ENCODE measurements around the gene LTA4H. TPM values are rescaled to one million over a fixed set of nuclear protein-coding genes. Genes with fewer than 3 reads are reported as not detected.

The LTA4H gene
- total RNA-seq, 3 donors from 2014 or later (not counting 1 experiment from before 2014, with no cell fraction given), result 43.1 to 51.9 (median 48.3) TPM

DNA sequence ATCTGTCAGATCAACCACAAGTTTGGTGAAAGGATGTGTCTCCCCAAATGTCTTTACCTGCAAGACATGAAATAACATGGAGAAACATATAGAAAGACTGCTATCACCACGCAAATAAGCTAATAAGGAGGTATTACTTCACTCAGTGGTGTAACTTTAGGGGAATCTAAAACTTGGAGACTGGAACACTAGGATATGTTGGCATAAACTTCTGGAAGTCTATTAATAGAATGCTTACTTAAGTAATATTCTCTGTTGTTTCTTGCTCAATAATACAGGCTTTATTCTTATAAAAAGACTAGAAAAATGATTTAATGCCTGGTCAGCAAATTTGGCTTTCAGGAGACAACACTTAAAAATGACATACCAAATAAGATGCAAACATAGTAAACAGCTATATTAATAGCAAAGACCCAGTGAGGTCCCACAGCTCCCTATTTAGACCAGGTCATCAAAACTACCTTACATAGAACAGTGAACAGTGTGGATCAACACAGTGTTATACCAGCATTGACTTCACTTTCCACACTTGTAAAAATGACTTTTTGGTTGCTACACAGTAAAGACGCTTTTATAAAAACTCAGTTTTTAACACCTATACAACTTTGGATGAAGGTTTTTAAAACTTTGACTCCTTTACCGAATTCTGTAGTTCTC is 20.3 kb downstream of the LTA4H start:
- WGBS (ENCODE audit: insufficient coverage), result 95% methylated on average over 2 of the region's 3 CpGs
- Mint-ChIP-seq H3K9me3 (no peaks in the 10 kb centered on the region), H3K4me3 (no peak overlapping the region), H3K36me3 (peaks cover 38% of the 10 kb centered on the region), H3K27me3 (ENCODE audit: low read depth in 2 of 2) (no peaks in the 10 kb centered on the region), H3K4me1 (no peaks in the 10 kb centered on the region), H3K27ac (no peak overlapping the region)
- no peak for TF ChIP-seq CTCF (IDR thresholded peaks at IDR 0.05)
- Histone ChIP-seq H3K4me3 (ENCODE audit: low read length) (no peak overlapping the region), H3K27ac (ENCODE audit: low read length) (no peak overlapping the region), H3K36me3 (ENCODE audit: control insufficient read depth, insufficient read depth, low read length) (peaks cover 68% of the 10 kb centered on the region), H3K27me3 (ENCODE audit: control insufficient read depth, insufficient read depth, low read length) (no peaks in the 10 kb centered on the region), H3K4me1 (ENCODE audit: control insufficient read depth, insufficient read depth, low read length) (peaks cover 2% of the 10 kb centered on the region), H3K9me3 (ENCODE audit: control insufficient read depth, insufficient read depth, low read length) (no peaks in the 10 kb centered on the region)
- ATAC-seq (no peak), DNase-seq (no peak)
- intact Hi-C loops (cut with micrococcal nuclease), result no loop called here

DNA sequence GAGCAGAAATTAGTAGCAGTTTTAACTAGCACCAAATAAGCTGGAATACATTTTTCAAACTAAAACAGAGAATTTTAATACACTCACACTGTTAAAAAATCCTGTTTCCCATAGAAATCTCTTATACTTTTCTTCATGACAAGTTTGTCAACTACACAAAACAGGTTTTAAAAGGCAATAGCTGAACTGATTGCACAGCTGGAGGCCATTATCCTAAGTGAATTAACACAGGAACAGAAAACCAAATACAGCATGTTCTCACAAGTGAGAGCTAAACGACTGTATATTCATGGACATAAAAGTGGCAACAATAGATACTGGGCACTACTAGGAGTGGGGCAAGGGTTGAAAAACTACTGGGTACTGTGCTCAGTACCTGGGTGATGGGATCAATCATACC is 27.7 kb downstream of the LTA4H start:
- DNase-seq, result no peak
- 90% methylated on average over 1 of the region's 1 CpG for WGBS (ENCODE audit: insufficient coverage)
- Mint-ChIP-seq H3K9me3 (no peaks in the 10 kb centered on the region), H3K4me3 (no peak overlapping the region), H3K27me3 (ENCODE audit: low read depth in 2 of 2) (no peaks in the 10 kb centered on the region), H3K4me1 (no peaks in the 10 kb centered on the region), H3K36me3 (peaks cover 37% of the 10 kb centered on the region), H3K27ac (no peak overlapping the region)
- Histone ChIP-seq H3K4me3 (ENCODE audit: low read length) (no peak overlapping the region), H3K27me3 (ENCODE audit: control insufficient read depth, insufficient read depth, low read length) (no peaks in the 10 kb centered on the region), H3K27ac (ENCODE audit: low read length) (no peak overlapping the region), H3K4me1 (ENCODE audit: control insufficient read depth, insufficient read depth, low read length) (no peaks in the 10 kb centered on the region), H3K36me3 (ENCODE audit: control insufficient read depth, insufficient read depth, low read length) (peaks cover 84% of the 10 kb centered on the region), H3K9me3 (ENCODE audit: control insufficient read depth, insufficient read depth, low read length) (no peaks in the 10 kb centered on the region)
- intact Hi-C loops (cut with micrococcal nuclease), result no loop called here
- no peak for TF ChIP-seq CTCF (IDR thresholded peaks at IDR 0.05)
- no peak for ATAC-seq

DNA sequence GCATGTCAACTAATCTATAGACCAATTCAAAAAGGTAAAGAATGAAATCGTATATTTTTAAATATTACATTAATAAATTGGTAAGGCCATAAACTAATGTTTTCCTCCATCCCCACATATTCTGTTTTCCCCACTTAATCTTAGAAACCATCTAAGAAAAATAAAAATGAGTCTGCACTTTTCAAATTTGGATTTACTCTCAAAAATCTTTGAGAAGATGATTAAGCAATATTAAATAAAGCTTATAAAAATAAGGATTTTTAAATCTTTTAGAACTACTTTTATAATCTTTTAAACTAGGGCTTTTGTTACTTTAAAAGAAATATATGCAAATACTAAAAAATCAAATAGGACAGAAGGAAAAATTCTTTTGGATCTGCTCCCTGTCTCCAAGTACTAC is 28.7 kb downstream of the LTA4H start:
- no peak for ATAC-seq
- no peaks in the 10 kb centered on the region for H3K9me3 ChIP-seq (ENCODE audit: control insufficient read depth, insufficient read depth, low read length)
- H3K4me3 ChIP-seq (ENCODE audit: low read length), result no peak overlapping the region
- intact Hi-C loops (cut with micrococcal nuclease), result no loop called here
- H3K36me3 ChIP-seq (ENCODE audit: control insufficient read depth, insufficient read depth, low read length), result peaks cover 79% of the 10 kb centered on the region
- Mint-ChIP-seq H3K4me3 (no peak overlapping the region), H3K9me3 (no peaks in the 10 kb centered on the region), H3K4me1 (no peaks in the 10 kb centered on the region), H3K27me3 (ENCODE audit: low read depth in 2 of 2) (no peaks in the 10 kb centered on the region), H3K36me3 (peaks cover 30% of the 10 kb centered on the region), H3K27ac (no peak overlapping the region)
- H3K27me3 ChIP-seq (ENCODE audit: control insufficient read depth, insufficient read depth, low read length), result no peaks in the 10 kb centered on the region
- DNase-seq, result no peak
- no peak overlapping the region for H3K27ac ChIP-seq (ENCODE audit: low read length)
- no peaks in the 10 kb centered on the region for H3K4me1 ChIP-seq (ENCODE audit: control insufficient read depth, insufficient read depth, low read length)
- TF ChIP-seq CTCF (IDR thresholded peaks at IDR 0.05), result no peak
- no CpG with 5 or more reads among the region's 1 CpG for WGBS (ENCODE audit: insufficient coverage)

- peaks cover 7% of the 10 kb centered on the region in 2 donors for H3K4me1 Mint-ChIP-seq
- Histone ChIP-seq H3K4me1 (ENCODE audit: control insufficient read depth, insufficient read depth, low read length) (no peaks in the 10 kb centered on the region), H3K36me3 (ENCODE audit: control insufficient read depth, insufficient read depth, low read length) (peaks cover 36% of the 10 kb centered on the region), H3K4me3 (ENCODE audit: low read length) (no peak overlapping the region), H3K9me3 (ENCODE audit: control insufficient read depth, insufficient read depth, low read length) (no peaks in the 10 kb centered on the region), H3K27me3 (ENCODE audit: control insufficient read depth, insufficient read depth, low read length) (no peaks in the 10 kb centered on the region), H3K27ac (ENCODE audit: low read length) (no peak overlapping the region)
- no peaks in the 10 kb centered on the region for H3K27me3 Mint-ChIP-seq (ENCODE audit: low read depth in 2 of 2)
- WGBS (ENCODE audit: insufficient coverage), result 100% methylated on average over 5 of the region's 5 CpGs
- H3K4me3 Mint-ChIP-seq, result no peak overlapping the region
- no peaks in the 10 kb centered on the region for H3K9me3 Mint-ChIP-seq
- ATAC-seq, result no peak
- no peak for DNase-seq
- intact Hi-C loops (cut with micrococcal nuclease), result no loop called here
- H3K27ac Mint-ChIP-seq, result no peak overlapping the region
- peaks cover 19% of the 10 kb centered on the region for H3K36me3 Mint-ChIP-seq
- no peak for TF ChIP-seq CTCF (IDR thresholded peaks at IDR 0.05)
Measured at GRCh38 chr12:96000858-96001257, 34.5 kb downstream of the LTA4H start.
